A549 (cell line): ENCODE measurements around the gene FHIT. TPM values are rescaled to one million over a fixed set of nuclear protein-coding genes. Genes with fewer than 3 reads are reported as not detected.

ENCODE experiments used
- ATAC-seq, 2 experiments: fragments of 200-7000 bp in 1 of 2; fragments of >200 bp in 1 of 2; cut with Nextera tagmentation in 1 of 2; cut with Tn5 transposase in 1 of 2; 3 replicates each; pipeline versions ENCODE4 v1.8.0 to v1.9.1; 2018 to 2020; ENCODE audit warnings: mild to moderate bottlenecking in 1 of 2, moderate library complexity in 1 of 2
- CTCF ChIA-PET: fragments of 300-600 bp; sonication (Branson Sonifier 250); formaldehyde crosslinking; extraction: SDS; loops from one replicate; lab custom pipeline; 2021; ENCODE audit warnings: antibody characterized with exemption, inconsistent platforms; lab: Yijun Ruan, JAX
- POLR2A ChIA-PET: fragments of 350-600 bp; formaldehyde crosslinking; extraction: SDS; loops from one replicate; lab custom pipeline; 2021; ENCODE audit warnings: antibody characterized with exemption, inconsistent platforms; lab: Yijun Ruan, JAX
- DNase-seq, 2 experiments: peaks; one replicate each; pipeline versions ENCODE4 v3.0.0 to v3.0.0-alpha.2; 2011 to 2016; ENCODE audit warnings: low read depth in 1 of 2, low spot score in 1 of 2
- FAIRE-seq: peaks from 2 replicates; lab custom pipeline; 2011; peaks lifted over from hg19 to GRCh38; lab: Jason Lieb, UNC
- H3K27ac ChIP-seq, 2 experiments: fragments of >200 bp; sonication (Bioruptor Twin); formaldehyde crosslinking; 3 replicates each; pipeline ENCODE4 v1.5.1; 2016 to 2017
- H3K4me1 ChIP-seq: fragments of >200 bp; sonication (Bioruptor Twin); formaldehyde crosslinking; 3 replicates; pipeline ENCODE4 v1.6.1; 2016
- H3K4me2 ChIP-seq: fragments of >200 bp; sonication (Bioruptor Twin); formaldehyde crosslinking; 3 replicates; pipeline ENCODE4 v1.6.1; 2016
- H3K4me3 ChIP-seq: fragments of >200 bp; sonication (Bioruptor Twin); formaldehyde crosslinking; 3 replicates; pipeline ENCODE4 v1.5.1; 2016
- H3K9me3 ChIP-seq: fragments of >200 bp; sonication (Bioruptor Twin); formaldehyde crosslinking; 3 replicates; pipeline ENCODE4 v1.6.1; 2016
- BHLHE40 ChIP-seq: IDR thresholded peaks from 2 replicates; pipeline ENCODE4 v1.6.1; 2012; ENCODE audit warnings: low read depth, low read length, inconsistent platforms
- CBX2 ChIP-seq: fragments of 200-600 bp; sonication (generic); IDR thresholded peaks from 2 replicates; pipeline ENCODE4 v1.6.1; 2016; ENCODE audit warnings: low read depth, mild to moderate bottlenecking, borderline replicate concordance
- CBX8 ChIP-seq: fragments of 200-600 bp; sonication (generic); IDR thresholded peaks from 2 replicates; pipeline ENCODE4 v1.6.1; 2016
- CHD2 ChIP-seq: fragments of 150-350 bp; IDR thresholded peaks from 2 replicates; pipeline ENCODE4 v1.6.1; 2014; ENCODE audit warnings: low read length; ENCODE audit not compliant: partially characterized antibody
- EP300 ChIP-seq, 2 experiments: fragments of >200 bp; sonication (Bioruptor Twin); formaldehyde crosslinking; IDR thresholded peaks; 2 replicates in 1 of 2; 3 replicates in 1 of 2; pipeline ENCODE4 v1.6.1; 2016 to 2017
- FOSB ChIP-seq: fragments of 250-450 bp; sonication (Bioruptor Pico); IDR thresholded peaks from 2 replicates; pipeline ENCODE4 v1.5.0; 2020; ENCODE audit warnings: mild to moderate bottlenecking, moderate library complexity
- GATA3 ChIP-seq: IDR thresholded peaks from 2 replicates; pipeline ENCODE4 v1.6.1; 2012; ENCODE audit warnings: borderline replicate concordance
- HEYL ChIP-seq: fragments of 250-450 bp; sonication (Bioruptor Pico); IDR thresholded peaks from 2 replicates; pipeline ENCODE4 v1.8.0; 2021; ENCODE audit warnings: mild to moderate bottlenecking, moderate library complexity
- HOXA7 ChIP-seq: fragments of 250-450 bp; sonication (Bioruptor Pico); IDR thresholded peaks from 2 replicates; pipeline ENCODE4 v1.5.0; 2020; ENCODE audit warnings: mild to moderate bottlenecking, moderate library complexity
- HOXB13 ChIP-seq: fragments of 250-450 bp; sonication (Bioruptor Pico); IDR thresholded peaks from 2 replicates; pipeline ENCODE4 v1.5.0; 2020; ENCODE audit warnings: low read depth, mild to moderate bottlenecking, moderate library complexity
- JUN ChIP-seq, 2 experiments: fragments of >200 bp; sonication (Bioruptor Twin); formaldehyde crosslinking; IDR thresholded peaks; 2 replicates in 1 of 2; 3 replicates in 1 of 2; pipeline ENCODE4 v1.6.1; 2016 to 2017
- JUNB ChIP-seq: fragments of >200 bp; sonication (Bioruptor Twin); formaldehyde crosslinking; IDR thresholded peaks from 2 replicates; pipeline ENCODE4 v1.6.1; 2016
- MAFK ChIP-seq: fragments of 450-650 bp; IDR thresholded peaks from 2 replicates; pipeline ENCODE4 v1.6.1; 2014; ENCODE audit not compliant: partially characterized antibody
- PHF8 ChIP-seq: fragments of 200-600 bp; sonication (generic); IDR thresholded peaks from 2 replicates; pipeline ENCODE4 v1.6.1; 2016; ENCODE audit warnings: low read depth, mild to moderate bottlenecking, antibody characterized with exemption, moderate library complexity, borderline replicate concordance
- RARB ChIP-seq: fragments of 250-450 bp; sonication (Bioruptor Pico); IDR thresholded peaks from 2 replicates; pipeline ENCODE4 v1.8.0; 2021; ENCODE audit warnings: mild to moderate bottlenecking, moderate library complexity
- RCOR1 ChIP-seq: fragments of 150-350 bp; IDR thresholded peaks from 2 replicates; pipeline ENCODE4 v1.6.1; 2014; ENCODE audit warnings: antibody characterized with exemption, low read length, low read depth
- RFX5 ChIP-seq: fragments of 450-650 bp; IDR thresholded peaks from 2 replicates; pipeline ENCODE4 v1.7.1; 2014; ENCODE audit warnings: antibody characterized with exemption, mild to moderate bottlenecking, moderate library complexity
- RNF2 ChIP-seq: fragments of 200-600 bp; sonication (generic); IDR thresholded peaks from 2 replicates; pipeline ENCODE4 v1.6.1; 2016; ENCODE audit warnings: low read depth, mild to moderate bottlenecking, antibody characterized with exemption, moderate library complexity, borderline replicate concordance
- SMC3 ChIP-seq: fragments of >200 bp; sonication (Bioruptor Twin); formaldehyde crosslinking; IDR thresholded peaks from 3 replicates; pipeline ENCODE4 v1.6.1; 2018; ENCODE audit warnings: inconsistent platforms
- TFCP2L1 ChIP-seq: fragments of 250-450 bp; sonication (Bioruptor Pico); IDR thresholded peaks from 2 replicates; pipeline ENCODE4 v1.5.0; 2021; ENCODE audit warnings: mild to moderate bottlenecking
- ZFP36 ChIP-seq: fragments of 450-650 bp; IDR thresholded peaks from 2 replicates; pipeline ENCODE4 v1.6.1; 2014; ENCODE audit warnings: borderline replicate concordance; ENCODE audit not compliant: partially characterized antibody
- ZNF302 ChIP-seq: fragments of 250-450 bp; sonication (Bioruptor Pico); IDR thresholded peaks from 2 replicates; pipeline ENCODE4 v1.9.0; 2021; ENCODE audit warnings: inconsistent platforms, mild to moderate bottlenecking, moderate library complexity
- ZSCAN20 ChIP-seq: fragments of 250-450 bp; sonication (Bioruptor Pico); IDR thresholded peaks from 2 replicates; pipeline ENCODE4 v1.8.0; 2022; ENCODE audit warnings: mild to moderate bottlenecking, moderate library complexity
- WGBS: methylation state at CpG from one replicate; pipeline ENCODE4 v1.1.6; 2017; ENCODE audit errors: missing lambda C conversion rate; 5-methylcytosine and 5-hydroxymethylcytosine counted together
- polyA plus RNA-seq, 4 experiments: library from polyadenylated mRNA; depleted of rRNA in 3 of 4; stranded (reverse); fragments of >200 nt; fragmentation: RNase III in 1 of 4; extraction: RNeasy Plus Mini Kit Qiagen cat#74134 plus additional on column Dnase treatment in 1 of 4; gene quantifications; 2 replicates in 3 of 4; 3 replicates in 1 of 4; pipeline ENCODE4 v1.2.3, GENCODE V29; 2011 to 2017
- TF ChIP-seq, protein P1 (sequence below): fragments of 250-450 bp; sonication (Bioruptor Pico); IDR thresholded peaks from 2 replicates; pipeline ENCODE4 v1.5.0; 2020; ENCODE audit warnings: low read depth, mild to moderate bottlenecking, moderate library complexity
- TF ChIP-seq, protein P2 (sequence below): IDR thresholded peaks from 2 replicates; pipeline ENCODE4 v1.6.1; 2012; ENCODE audit warnings: low read depth, borderline replicate concordance
- TF ChIP-seq, protein P3 (sequence below): fragments of >200 bp; sonication (Bioruptor Twin); formaldehyde crosslinking; IDR thresholded peaks from 2 replicates; pipeline ENCODE4 v1.6.1; 2016
- TF ChIP-seq, protein P4 (sequence below): IDR thresholded peaks from 2 replicates; pipeline ENCODE4 v1.6.1; 2012
- TF ChIP-seq, protein P5 (sequence below): fragments of 450-650 bp; IDR thresholded peaks from 2 replicates; pipeline ENCODE4 v1.6.1; 2014; ENCODE audit warnings: antibody characterized with exemption
- TF ChIP-seq, protein P6 (sequence below): IDR thresholded peaks from 2 replicates; pipeline ENCODE4 v1.6.1; 2012
- TF ChIP-seq, protein P7 (sequence below): fragments of >200 bp; sonication (Bioruptor Twin); formaldehyde crosslinking; IDR thresholded peaks from 3 replicates; pipeline ENCODE4 v1.6.1; 2016

The FHIT gene
- polyA plus RNA-seq, 2 of the 4 experiments (the other 2 are of a cell fraction), result 0.76 to 0.92 TPM

DNA sequence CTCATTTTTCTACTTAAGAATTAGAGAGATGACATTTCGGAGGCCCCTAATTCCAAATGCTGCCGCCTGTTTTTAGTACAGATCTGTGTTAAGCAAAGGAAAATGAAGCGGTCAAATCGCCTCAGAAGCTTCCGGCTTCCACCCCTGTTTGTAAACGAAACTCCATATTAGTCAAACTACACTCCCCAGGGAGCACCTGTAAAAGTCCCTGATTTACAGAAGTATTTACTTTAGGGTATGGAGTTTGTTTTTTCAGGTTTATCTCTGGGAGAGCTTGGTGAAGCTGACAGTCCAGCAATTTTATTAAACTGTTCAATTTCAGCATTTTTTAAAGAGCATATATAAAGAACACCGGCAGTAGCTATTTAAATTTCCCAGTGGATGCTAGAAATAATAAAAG lies 319.8 kb downstream of the FHIT start:
- Histone ChIP-seq H3K4me2 (no peak overlapping the region), H3K27ac (no peak overlapping the region), H3K4me1 (no peaks in the 10 kb centered on the region), H3K9me3 (no peaks in the 10 kb centered on the region), H3K4me3 (no peak overlapping the region)
- ChIA-PET POLR2A (no interaction called here), CTCF (no interaction called here)
- no peak for DNase-seq
- TF ChIP-seq MAFK (no peak), PHF8 (no peak), RFX5 (no peak), RCOR1 (no peak), FOSB (no peak), HOXB13 (CRISPR knock-in tag) (no peak), GATA3 (no peak), ZFP36 (no peak), EP300 (IDR thresholded peaks at IDR 0.05) (no peak), ZNF302 (CRISPR knock-in tag) (no peak), JUN (IDR thresholded peaks at IDR 0.05) (no peak), CBX8 (no peak), SMC3 (no peak), ZSCAN20 (CRISPR knock-in tag) (no peak)
- TF ChIP-seq, protein P1, sequence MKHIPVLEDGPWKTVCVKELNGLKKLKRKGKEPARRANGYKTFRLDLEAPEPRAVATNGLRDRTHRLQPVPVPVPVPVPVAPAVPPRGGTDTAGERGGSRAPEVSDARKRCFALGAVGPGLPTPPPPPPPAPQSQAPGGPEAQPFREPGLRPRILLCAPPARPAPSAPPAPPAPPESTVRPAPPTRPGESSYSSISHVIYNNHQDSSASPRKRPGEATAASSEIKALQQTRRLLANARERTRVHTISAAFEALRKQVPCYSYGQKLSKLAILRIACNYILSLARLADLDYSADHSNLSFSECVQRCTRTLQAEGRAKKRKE, result no peak
- TF ChIP-seq, protein P2, sequence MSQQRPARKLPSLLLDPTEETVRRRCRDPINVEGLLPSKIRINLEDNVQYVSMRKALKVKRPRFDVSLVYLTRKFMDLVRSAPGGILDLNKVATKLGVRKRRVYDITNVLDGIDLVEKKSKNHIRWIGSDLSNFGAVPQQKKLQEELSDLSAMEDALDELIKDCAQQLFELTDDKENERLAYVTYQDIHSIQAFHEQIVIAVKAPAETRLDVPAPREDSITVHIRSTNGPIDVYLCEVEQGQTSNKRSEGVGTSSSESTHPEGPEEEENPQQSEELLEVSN, result no peak
- TF ChIP-seq, protein P3, sequence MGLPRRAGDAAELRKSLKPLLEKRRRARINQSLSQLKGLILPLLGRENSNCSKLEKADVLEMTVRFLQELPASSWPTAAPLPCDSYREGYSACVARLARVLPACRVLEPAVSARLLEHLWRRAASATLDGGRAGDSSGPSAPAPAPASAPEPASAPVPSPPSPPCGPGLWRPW, result no peak
- ATAC-seq, result no peak
- WGBS, result 64% methylated on average over 7 of the region's 7 CpGs
- no peak for FAIRE-seq

DNA sequence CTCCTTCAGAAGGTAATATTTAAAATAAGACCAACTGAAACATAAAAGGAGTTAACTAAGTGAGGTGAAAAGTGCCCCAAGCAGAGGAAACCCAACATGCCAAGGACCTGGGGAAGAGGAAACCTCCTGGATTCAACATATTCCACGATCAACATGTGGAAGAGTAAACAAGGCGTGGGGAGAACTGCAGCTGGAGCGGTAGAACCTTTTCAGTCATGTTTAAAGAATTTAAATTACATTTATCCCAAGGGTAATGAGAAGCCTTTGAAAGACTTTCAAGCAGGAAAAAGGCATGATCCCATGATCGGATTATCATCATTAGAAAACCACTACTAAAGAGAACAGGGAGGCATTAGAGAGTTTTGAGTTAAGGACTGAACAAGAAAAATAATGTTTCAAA lies 330.7 kb downstream of the FHIT start:
- DNase-seq (no peak), ATAC-seq (no peak), FAIRE-seq (no peak)
- ChIA-PET POLR2A (no interaction called here), CTCF (no interaction called here)
- TF ChIP-seq HEYL (CRISPR knock-in tag), result no peak
- TF ChIP-seq, protein P4, sequence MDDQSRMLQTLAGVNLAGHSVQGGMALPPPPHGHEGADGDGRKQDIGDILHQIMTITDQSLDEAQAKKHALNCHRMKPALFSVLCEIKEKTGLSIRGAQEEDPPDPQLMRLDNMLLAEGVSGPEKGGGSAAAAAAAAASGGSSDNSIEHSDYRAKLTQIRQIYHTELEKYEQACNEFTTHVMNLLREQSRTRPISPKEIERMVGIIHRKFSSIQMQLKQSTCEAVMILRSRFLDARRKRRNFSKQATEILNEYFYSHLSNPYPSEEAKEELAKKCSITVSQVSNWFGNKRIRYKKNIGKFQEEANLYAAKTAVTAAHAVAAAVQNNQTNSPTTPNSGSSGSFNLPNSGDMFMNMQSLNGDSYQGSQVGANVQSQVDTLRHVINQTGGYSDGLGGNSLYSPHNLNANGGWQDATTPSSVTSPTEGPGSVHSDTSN, result no peak
- TF ChIP-seq HOXA7 (CRISPR knock-in tag), result no peak
- no peak for TF ChIP-seq MAFK
- TF ChIP-seq GATA3, result no peak
- TF ChIP-seq, protein P5, sequence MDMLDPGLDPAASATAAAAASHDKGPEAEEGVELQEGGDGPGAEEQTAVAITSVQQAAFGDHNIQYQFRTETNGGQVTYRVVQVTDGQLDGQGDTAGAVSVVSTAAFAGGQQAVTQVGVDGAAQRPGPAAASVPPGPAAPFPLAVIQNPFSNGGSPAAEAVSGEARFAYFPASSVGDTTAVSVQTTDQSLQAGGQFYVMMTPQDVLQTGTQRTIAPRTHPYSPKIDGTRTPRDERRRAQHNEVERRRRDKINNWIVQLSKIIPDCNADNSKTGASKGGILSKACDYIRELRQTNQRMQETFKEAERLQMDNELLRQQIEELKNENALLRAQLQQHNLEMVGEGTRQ, result no peak
- TF ChIP-seq, protein P6, sequence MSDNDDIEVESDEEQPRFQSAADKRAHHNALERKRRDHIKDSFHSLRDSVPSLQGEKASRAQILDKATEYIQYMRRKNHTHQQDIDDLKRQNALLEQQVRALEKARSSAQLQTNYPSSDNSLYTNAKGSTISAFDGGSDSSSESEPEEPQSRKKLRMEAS, result no peak
- no peak for TF ChIP-seq CBX2
- no peak for TF ChIP-seq ZSCAN20 (CRISPR knock-in tag)
- TF ChIP-seq, protein P7, sequence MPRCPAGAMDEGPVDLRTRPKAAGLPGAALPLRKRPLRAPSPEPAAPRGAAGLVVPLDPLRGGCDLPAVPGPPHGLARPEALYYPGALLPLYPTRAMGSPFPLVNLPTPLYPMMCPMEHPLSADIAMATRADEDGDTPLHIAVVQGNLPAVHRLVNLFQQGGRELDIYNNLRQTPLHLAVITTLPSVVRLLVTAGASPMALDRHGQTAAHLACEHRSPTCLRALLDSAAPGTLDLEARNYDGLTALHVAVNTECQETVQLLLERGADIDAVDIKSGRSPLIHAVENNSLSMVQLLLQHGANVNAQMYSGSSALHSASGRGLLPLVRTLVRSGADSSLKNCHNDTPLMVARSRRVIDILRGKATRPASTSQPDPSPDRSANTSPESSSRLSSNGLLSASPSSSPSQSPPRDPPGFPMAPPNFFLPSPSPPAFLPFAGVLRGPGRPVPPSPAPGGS, result no peak
- TF ChIP-seq RNF2, result no peak
- TF ChIP-seq RARB (CRISPR knock-in tag), result no peak
- TF ChIP-seq PHF8, result no peak
- TF ChIP-seq RFX5, result no peak
- TF ChIP-seq ZNF302 (CRISPR knock-in tag), result no peak
- no peak for TF ChIP-seq JUNB
- TF ChIP-seq BHLHE40, result no peak
- TF ChIP-seq TFCP2L1 (CRISPR knock-in tag), result no peak
- no peak for TF ChIP-seq CHD2
- Histone ChIP-seq H3K9me3 (no peaks in the 10 kb centered on the region), H3K4me2 (no peak overlapping the region), H3K27ac (no peak overlapping the region), H3K4me3 (no peak overlapping the region), H3K4me1 (no peaks in the 10 kb centered on the region)
- WGBS, result 18% methylated on average over 4 of the region's 4 CpGs
